ENCODE data around the gene SHC4.
"Not testable (repeated sequence)": the region's sequence is repeated elsewhere in the genome, so short reads cannot be mapped to it uniquely, and the experiment has no call there.

SHC4 gene

GRCh38 chr15:48972750-48973503 is 9.2 kb upstream of the SHC4 start:
- intact Hi-C loops (cut with DNase I): no loop called here
- peak in 2 of 10 donors; percentile 64 to 77 for DNase-seq

DNA sequence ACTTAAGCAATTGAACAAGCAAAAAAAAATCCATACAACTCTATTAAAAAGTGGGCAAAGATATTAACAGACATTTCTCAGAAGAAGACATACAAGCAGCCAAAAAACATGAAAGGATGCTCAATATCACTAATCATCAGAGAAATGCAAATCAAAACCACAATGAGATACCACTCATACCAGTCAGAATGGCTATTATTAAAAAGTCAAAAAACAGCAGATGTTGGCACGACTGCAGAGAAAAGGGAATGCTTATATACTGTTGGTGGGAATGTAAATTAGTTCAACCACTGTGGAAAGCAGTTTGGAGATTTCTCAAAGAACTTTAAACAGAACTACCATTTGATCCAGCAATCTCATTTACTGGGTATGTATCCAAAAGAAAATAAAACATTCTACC is 7.2 kb upstream of the SHC4 start:
- DNase-seq; intact Hi-C loops (cut with DNase I): not testable (repeated sequence)

- intact Hi-C loops (cut with DNase I): no loop called here
Measured at GRCh38 chr15:48968066-48968465, 4.3 kb upstream of the SHC4 start.

GRCh38 chr15:48967336-48967735 is 3.6 kb upstream of the SHC4 start:
- DNase-seq: no peak

More at GRCh38 chr15:48968066-48968465, 4.3 kb upstream of the SHC4 start:
- DNase-seq: no peak

DNA sequence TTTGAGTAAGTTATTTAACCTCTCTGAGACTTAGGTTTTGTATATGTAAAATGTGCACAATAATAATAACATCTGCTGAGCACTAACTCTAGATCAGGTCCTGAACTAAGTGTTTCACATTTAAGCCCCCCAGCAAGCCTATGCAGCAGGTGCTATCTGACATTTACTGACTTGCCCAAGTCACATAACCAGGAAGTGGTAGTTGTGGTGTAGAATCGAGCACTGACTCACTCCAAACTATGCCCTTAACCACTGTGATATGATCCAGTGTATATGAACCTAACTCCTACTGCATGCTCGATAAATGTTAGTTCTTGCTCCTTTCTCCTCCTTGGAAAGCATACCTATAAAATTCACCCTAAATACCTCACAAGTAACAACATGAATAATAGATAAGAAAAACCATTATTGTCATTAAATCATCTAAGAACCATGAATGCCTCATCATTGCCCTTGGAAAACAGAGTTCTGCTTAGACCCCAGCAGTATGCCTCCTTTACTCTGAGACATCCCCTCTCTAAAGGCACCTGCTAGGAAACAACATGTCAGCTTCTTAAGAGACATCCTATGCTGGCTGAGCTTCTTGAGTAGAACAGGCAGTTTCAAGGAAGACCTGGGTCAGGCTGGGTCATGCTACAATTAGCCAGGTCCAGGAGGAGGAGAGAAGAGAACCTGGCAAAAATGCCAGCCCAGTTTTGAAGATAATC is 3.0 kb upstream of the SHC4 start:
- no peak for DNase-seq
- intact Hi-C loops (cut with DNase I): no loop called here

More at GRCh38 chr15:48967336-48967735, 3.6 kb upstream of the SHC4 start:
- intact Hi-C loops (cut with DNase I): no loop called here

GRCh38 chr15:48965972-48966371 is 2.3 kb upstream of the SHC4 start:
- intact Hi-C loops (cut with DNase I): no loop called here
- peak in 1 of 10 donors; percentile 14 for DNase-seq

DNA sequence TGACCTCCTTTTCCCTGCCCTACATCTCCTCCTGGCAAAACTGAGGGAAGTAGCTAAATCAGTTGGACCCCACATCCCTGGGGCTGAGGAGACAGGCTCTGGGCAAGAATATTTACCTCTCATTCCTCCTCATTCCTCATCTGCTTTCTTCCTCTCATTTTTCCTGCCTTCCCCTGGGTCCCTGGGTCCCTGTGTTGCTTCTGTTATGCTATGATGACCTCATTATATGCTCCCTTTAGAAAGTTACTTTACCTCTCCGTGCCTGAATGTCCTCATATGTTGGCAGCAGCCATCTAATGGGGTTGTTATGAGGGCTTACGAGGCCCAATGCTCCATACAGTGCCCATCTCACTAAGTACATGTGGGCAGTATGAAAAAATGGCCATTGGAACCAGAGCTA is 1.2 kb upstream of the SHC4 start:
- intact Hi-C loops (cut with DNase I): loop anchor here (5.0 kb wide), 1 partner anchor 88 kb away; the partner anchor contains the start of gene EID1
- DNase-seq: no peak

DNA sequence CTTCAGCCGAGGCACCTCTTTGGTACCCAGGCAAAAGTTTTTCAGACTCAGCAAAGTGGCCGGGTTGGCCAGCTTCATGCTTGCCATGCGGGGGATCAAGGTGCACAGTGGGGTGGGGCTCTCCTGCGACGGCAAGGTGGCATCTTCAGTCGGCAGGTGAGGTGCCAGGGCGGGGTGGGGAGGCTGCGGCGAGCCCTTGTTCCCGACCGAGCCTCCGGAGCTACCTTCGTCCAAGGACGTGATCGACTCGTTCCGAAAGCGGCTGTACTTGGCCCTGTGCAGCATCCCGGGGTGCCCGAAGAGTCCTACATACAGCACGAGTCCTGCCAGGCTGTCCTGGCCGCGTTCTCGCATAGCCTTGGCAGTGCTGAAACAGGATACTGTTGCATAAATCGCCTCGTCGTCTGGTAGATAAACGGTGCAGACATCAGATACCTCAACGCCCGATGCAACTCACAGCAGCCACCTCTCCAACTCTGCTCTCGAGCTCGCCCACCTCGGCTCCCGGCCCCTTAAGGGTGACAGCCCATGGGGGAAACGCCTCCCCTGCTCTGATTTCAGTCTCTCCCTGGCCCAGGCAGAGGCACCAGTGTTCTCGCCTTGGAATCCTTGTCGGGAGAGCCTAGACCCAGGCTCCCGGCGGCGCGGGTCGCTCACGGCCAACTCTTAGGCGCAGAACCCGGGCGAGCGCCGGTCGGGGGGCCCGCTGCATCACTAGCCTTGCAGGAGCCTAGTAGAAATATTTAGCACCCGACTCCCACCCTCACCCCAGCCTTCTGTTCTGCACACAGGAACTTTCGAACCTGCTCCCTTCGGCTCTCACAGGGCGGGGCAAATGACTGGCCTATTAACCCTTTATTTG is 826 bp downstream of the SHC4 start:
- intact Hi-C loops (cut with DNase I): loop anchor here (5.0 kb wide), 1 partner anchor 86 kb away; the partner anchor contains the start of gene EID1

GRCh38 chr15:48955967-48956366 is 7.8 kb downstream of the SHC4 start:
- no peak for DNase-seq
- intact Hi-C loops (cut with DNase I): no loop called here

More for the DNA sequence above, 826 bp downstream of the SHC4 start:
- peak in 8 of 10 donors; percentile 23 to 89 (median 35) for DNase-seq

- intact Hi-C loops (cut with DNase I): no loop called here
- no peak for DNase-seq
Measured at GRCh38 chr15:48955370-48955769, 8.3 kb downstream of the SHC4 start.

- intact Hi-C loops (cut with DNase I): no loop called here
- DNase-seq: no peak
Measured at GRCh38 chr15:48954538-48954937, 9.2 kb downstream of the SHC4 start.

GRCh38 chr15:48946840-48947187 is 16.9 kb downstream of the SHC4 start:
- DNase-seq: no peak
- intact Hi-C loops (cut with DNase I): no loop called here

DNA sequence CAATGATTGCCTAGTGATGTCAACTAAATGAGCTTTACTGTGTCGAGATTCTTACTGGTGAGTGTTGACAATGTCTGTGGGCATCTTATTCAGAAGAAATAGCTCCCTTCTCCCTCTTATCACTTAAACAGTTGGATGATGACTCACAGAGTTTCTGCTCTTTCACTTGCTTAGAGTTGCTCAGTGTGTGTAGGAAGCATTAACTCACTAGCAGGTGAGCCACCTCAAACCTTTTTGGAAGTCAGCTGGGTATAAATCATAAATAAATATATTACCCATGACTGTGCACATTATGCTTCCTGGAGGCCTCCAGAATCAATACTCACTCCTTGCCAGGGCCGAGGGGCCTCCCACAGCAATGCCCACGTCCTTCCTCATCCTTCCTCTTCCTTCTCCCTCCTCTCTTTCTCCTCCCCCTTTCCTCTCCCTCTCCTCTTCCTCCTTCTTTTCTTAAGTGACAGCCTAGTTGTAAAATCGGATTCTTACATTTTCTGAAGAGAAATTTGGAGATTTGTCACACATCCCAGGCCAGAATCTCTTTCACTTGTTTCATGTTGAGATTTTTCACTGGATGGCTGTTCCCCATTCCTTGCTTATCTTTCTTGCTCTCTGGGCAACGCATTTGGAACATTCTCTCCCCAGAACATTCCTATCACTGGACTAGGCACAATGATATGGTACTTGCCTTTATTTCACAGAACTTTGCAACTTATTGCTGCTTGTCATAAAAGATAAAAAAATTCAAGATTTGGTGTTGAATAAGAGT is 17.5 kb downstream of the SHC4 start:
- DNase-seq: no peak
- intact Hi-C loops (cut with DNase I): no loop called here

- intact Hi-C loops (cut with DNase I): no loop called here
- DNase-seq: no peak
Measured at GRCh38 chr15:48945386-48945785, 18.3 kb downstream of the SHC4 start.

DNA sequence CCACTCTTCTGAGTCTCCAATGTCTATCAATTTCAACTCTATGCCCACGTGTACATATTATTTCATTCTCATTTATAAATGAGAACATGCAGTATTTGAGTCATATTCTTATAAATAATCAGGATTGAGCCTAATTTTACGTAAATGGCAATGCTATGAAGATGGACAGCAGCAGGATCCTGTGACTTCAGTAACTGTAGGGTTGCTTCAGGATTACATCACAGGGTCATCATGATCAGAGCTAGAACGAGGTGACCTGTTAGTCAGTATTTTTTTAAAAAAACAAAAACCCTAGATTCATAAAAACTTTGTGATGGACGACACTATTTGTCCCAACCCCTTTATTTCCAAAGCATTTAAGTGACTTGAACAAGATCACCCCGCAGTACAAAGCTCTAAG is 21.8 kb downstream of the SHC4 start:
- no peak for DNase-seq
- intact Hi-C loops (cut with DNase I): no loop called here

- intact Hi-C loops (cut with DNase I): no loop called here
- no peak for DNase-seq
Measured at GRCh38 chr15:48940508-48940907, 23.2 kb downstream of the SHC4 start.

DNA sequence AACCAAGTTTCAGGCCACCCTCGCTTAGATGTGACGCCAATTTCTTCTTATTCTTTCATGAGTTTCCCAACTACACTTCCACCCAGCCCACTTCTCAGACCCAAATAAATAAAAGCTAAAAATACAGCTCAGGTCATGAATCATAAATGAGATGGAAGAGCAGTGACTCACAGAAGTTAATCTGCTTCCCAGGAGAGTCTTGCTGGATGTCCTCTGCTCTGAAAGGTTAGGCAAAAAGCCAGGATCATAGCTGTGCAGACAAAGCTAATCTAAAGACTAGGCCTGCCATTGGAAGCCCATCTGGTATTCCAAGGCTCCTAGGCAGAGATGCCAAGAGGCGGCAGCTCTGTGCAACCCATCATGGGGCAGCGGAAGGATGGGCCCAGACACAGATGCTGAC is 24.1 kb downstream of the SHC4 start:
- no peak for DNase-seq
- intact Hi-C loops (cut with DNase I): no loop called here

- intact Hi-C loops (cut with DNase I): no loop called here
- no peak for DNase-seq
Measured at GRCh38 chr15:48937886-48938285, 25.8 kb downstream of the SHC4 start.

GRCh38 chr15:48936666-48937065 is 27.1 kb downstream of the SHC4 start:
- no peak for DNase-seq
- intact Hi-C loops (cut with DNase I): no loop called here

DNA sequence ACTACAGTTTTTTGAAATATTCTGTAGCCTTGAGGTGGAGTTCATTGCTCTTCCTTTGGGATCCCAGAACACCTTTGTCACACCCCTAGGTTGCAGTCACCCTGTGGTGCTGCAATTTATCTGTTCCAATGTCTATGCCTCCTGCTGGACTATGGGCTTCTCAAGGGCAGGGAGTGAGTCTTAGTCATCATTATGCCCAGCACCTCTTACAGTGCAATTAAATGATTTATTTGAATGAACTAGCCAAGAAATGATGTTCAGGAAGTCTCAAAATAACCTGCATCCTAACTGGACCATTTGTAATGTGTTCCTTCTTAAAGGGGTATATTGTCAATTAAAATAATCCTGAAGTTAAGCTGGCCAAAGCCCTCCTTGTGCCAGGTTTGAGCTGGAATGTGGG is 28.5 kb downstream of the SHC4 start:
- intact Hi-C loops (cut with DNase I): no loop called here
- DNase-seq: no peak

Measured in posterior cingulate gyrus (tissue), 11 donors.